ENCODE data around the gene RHPN2. TPM values are rescaled to one million over a fixed set of nuclear protein-coding genes. Genes with fewer than 3 reads are reported as not detected.

RHPN2 gene
- total and polyA plus RNA-seq, 2 of the 8 experiments (the other 6 are each of a cell fraction or from before 2014, with no cell fraction given): 22.8 to 31.1 TPM

DNA sequence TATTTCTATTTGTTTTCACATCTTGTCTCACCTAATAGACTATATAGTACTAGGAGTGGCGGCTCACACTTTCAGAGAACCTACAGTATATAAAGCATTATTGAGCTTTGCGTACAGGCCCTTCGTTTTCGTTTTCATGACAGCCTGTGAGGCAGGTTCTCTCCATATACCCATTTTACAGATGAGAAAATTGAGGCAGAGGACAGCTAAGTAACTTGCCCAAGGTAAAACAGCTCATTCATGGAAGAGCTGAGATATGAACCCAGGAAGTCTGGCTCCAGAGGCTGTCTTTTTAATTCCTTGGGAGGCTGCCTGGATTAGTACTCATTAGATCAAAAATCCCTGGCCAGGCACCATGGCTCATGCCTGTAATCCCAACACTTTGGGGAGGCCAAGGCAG lies 63.8 kb downstream of the RHPN2 start:
- Histone ChIP-seq H2BK12ac (ENCODE audit: low read depth, low read length) (no peak overlapping the region), H3K23ac (ENCODE audit: insufficient read length) (no peak overlapping the region), H4K5ac (ENCODE audit: insufficient read length, low read depth, low read length) (no peak overlapping the region), H3K79me1 (ENCODE audit: low read depth, low read length) (no peaks in the 10 kb centered on the region), H3K4me2 (ENCODE audit: insufficient read depth in 1 of 2, low read depth in 2 of 2, low read length in 2 of 2) (no peak overlapping the region), H3K14ac (ENCODE audit: insufficient read length) (no peak overlapping the region), H3K9me3 (ENCODE audit: insufficient read depth in 2 of 2, low read depth in 1 of 2, low read length in 1 of 2) (no peaks in the 10 kb centered on the region), H2BK5ac (ENCODE audit: low read depth, low read length) (no peak overlapping the region), H3K4me3 (ENCODE audit: extremely low read depth in 1 of 4, insufficient read depth in 2 of 4, low read depth in 3 of 4, low read length in 4 of 4) (no peak overlapping the region), H2BK20ac (ENCODE audit: low read length) (no peak overlapping the region), H3K27me3 (replicated peaks in 1 of 4; ENCODE audit: control insufficient read depth in 3 of 4, extremely low read depth in 1 of 4, insufficient read depth in 3 of 4, low read length in 3 of 4) (no peaks in the 10 kb centered on the region), H3K23me2 (ENCODE audit: low read depth, low read length) (no peaks in the 10 kb centered on the region), H3K79me2 (ENCODE audit: control insufficient read depth in 1 of 2, insufficient read depth in 2 of 2, low read length in 2 of 2) (no peaks in the 10 kb centered on the region), H3K4ac (replicated peaks; ENCODE audit: insufficient read length, low read depth, low read length) (no peak overlapping the region), H3K18ac (ENCODE audit: extremely low read depth, low read length) (no peak overlapping the region), H3K27ac (ENCODE audit: low read depth, low read length) (no peak overlapping the region), H3K36me3 (ENCODE audit: control insufficient read depth in 2 of 4, insufficient read depth in 4 of 4, low read length in 3 of 4) (peaks cover 4 to 22% (median 11%) of the 10 kb centered on the region in 4 experiments; a peak in 5 of 8 replicates), H2AFZ (ENCODE audit: low read length) (no peak overlapping the region), H4K20me1 (replicated peaks in 1 of 2; ENCODE audit: control insufficient read depth in 1 of 2, insufficient read depth in 2 of 2, low read length in 2 of 2) (peaks cover 0 to 2% of the 10 kb centered on the region in 2 experiments), H3K4me1 (replicated peaks in 1 of 4; ENCODE audit: control insufficient read depth in 3 of 4, insufficient read depth in 4 of 4, low read length in 3 of 4) (no peaks in the 10 kb centered on the region), H3K56ac (replicated peaks; ENCODE audit: insufficient read length, low read depth, low read length) (no peak overlapping the region), H2BK120ac (replicated peaks; ENCODE audit: low read depth, low read length) (no peak overlapping the region), H2AK5ac (ENCODE audit: low read depth, low read length) (no peak overlapping the region), H2BK15ac (ENCODE audit: low read length) (no peak overlapping the region), H4K8ac (ENCODE audit: extremely low read depth, insufficient read depth, low read length) (no peak overlapping the region), H4K91ac (replicated peaks; ENCODE audit: insufficient read length, low read length) (no peak overlapping the region), H3K9ac (replicated peaks in 1 of 4; ENCODE audit: extremely low read depth in 1 of 4, low read depth in 3 of 4, low read length in 3 of 4) (no peak overlapping the region)
- DNase-seq (ENCODE audit: low read depth in 1 of 2, low spot score in 2 of 2): no peak
- FAIRE-seq: no peak
- POLR2A ChIA-PET (ENCODE audit: partially characterized antibody): no interaction called here
- WGBS, 2 experiments (ENCODE audit: extremely low coverage in 1 of 2, insufficient coverage in 1 of 2, insufficient read length in 1 of 2, insufficient replicate concordance in 2 of 2, low coverage in 1 of 2, low lambda C conversion rate in 2 of 2, missing lambda C conversion rate in 1 of 2): 95% methylated on average over 4 of the region's 4 CpGs; no CpG with 5 or more reads in 1 of the 2 experiments
- TF ChIP-seq TAF1 (IDR thresholded peaks at IDR 0.05; ENCODE audit: low read depth, low read length) (no peak), CHD1 (IDR thresholded peaks at IDR 0.05; ENCODE audit: low read depth, low read length) (no peak)
- CTCF ChIA-PET (ENCODE audit: partially characterized antibody): interaction anchor here (1.0 to 1.5 kb wide), 3 partner anchors 21 to 140 kb away, joined by 3 to 5 read pairs (median 3); no protein-coding TSS in a partner anchor
